HCT116 (cell line): ENCODE results near the gene SLC5A10. TPM values are rescaled to one million over a fixed set of nuclear protein-coding genes. Genes with fewer than 3 reads are reported as not detected.

Source experiments
- ATAC-seq: fragments of 200-7000 bp; cut with Tn5 transposase; 2 replicates; pipeline ENCODE4 v1.9.1; 2020; ENCODE audit warnings: mild to moderate bottlenecking, moderate library complexity
- BruUV-seq: library from RNA; stranded (reverse); fragments of 400-500 nt; replicated peaks from 2 replicates; lab custom pipeline; 2021; lab: Mats Ljungman, UMichigan
- CTCF ChIA-PET: fragments of 300-600 bp; sonication (Branson Sonifier 250); formaldehyde crosslinking; loops from one replicate; lab custom pipeline; 2021; ENCODE audit warnings: antibody characterized with exemption; lab: Charles Lee
- POLR2A ChIA-PET: fragments of 300-600, 350-600 bp; sonication (Branson Sonifier 250); formaldehyde crosslinking; loops from one replicate; lab custom pipeline; 2021; ENCODE audit warnings: antibody characterized with exemption; lab: Charles Lee
- RAD21 ChIA-PET, 2 experiments: fragments of 300-600 bp; sonication (Branson Sonifier 250); formaldehyde crosslinking; loops; one replicate each; lab custom pipeline; 2023; ENCODE audit warnings: low total read pairs in 2 of 2; ENCODE audit not compliant: uncharacterized antibody in 2 of 2, unreplicated experiment in 2 of 2, low non-redundant PET in 1 of 2; lab: Charles Lee
- DNase-seq: peaks from one replicate; pipeline ENCODE4 v3.0.0-alpha.2; 2010; ENCODE audit warnings: low read depth, low spot score
- H2AFZ ChIP-seq: fragments of 200-600 bp; shearing (Covaris generic), sonication (generic); 2 replicates; pipeline ENCODE4 v1.6.1; 2017; ENCODE audit warnings: low read depth, mixed run types, mixed read lengths, antibody characterized with exemption, low read length; ENCODE audit not compliant: poor library complexity, severe bottlenecking
- H3K27ac ChIP-seq: 2 replicates; pipeline ENCODE4 v1.5.1; 2012; ENCODE audit warnings: low read depth, low read length
- H3K27me3 ChIP-seq: fragments of 200-600 bp; sonication (generic); 2 replicates; pipeline ENCODE4 v1.6.1; 2016; ENCODE audit warnings: mixed run types, low read length, mixed read lengths; ENCODE audit not compliant: insufficient read depth
- H3K36me3 ChIP-seq, 2 experiments: fragments of 200-500 bp in 1 of 2; fragments of 200-600 bp in 1 of 2; sonication (Bioruptor generic) in 1 of 2; sonication (generic) in 1 of 2; 2 replicates each; pipeline versions ENCODE4 v1.5.1 to v1.6.1; 2014 to 2016; ENCODE audit warnings: low read length in 2 of 2, inconsistent platforms in 1 of 2, mixed read lengths in 1 of 2, mixed run types in 1 of 2; ENCODE audit not compliant: insufficient read depth in 2 of 2, control insufficient read depth in 1 of 2
- H3K4me1 ChIP-seq, 2 experiments: fragments of 200-600 bp in 1 of 2; sonication (generic) in 1 of 2; 2 replicates each; pipeline versions ENCODE4 v1.5.1 to v1.6.1; 2012 to 2017; ENCODE audit warnings: low read length in 2 of 2, inconsistent platforms in 1 of 2, mild to moderate bottlenecking in 1 of 2, mixed read lengths in 1 of 2, mixed run types in 1 of 2, moderate library complexity in 1 of 2; ENCODE audit not compliant: insufficient read depth in 2 of 2, control insufficient read depth in 1 of 2
- H3K4me2 ChIP-seq: fragments of 200-600 bp; sonication (generic); 2 replicates; pipeline ENCODE4 v1.6.1; 2017; ENCODE audit warnings: mixed run types, low read length, mixed read lengths
- H3K4me3 ChIP-seq, 2 experiments: fragments of 200-600 bp in 1 of 2; sonication (generic) in 1 of 2; replicated peaks in 1 of 2; 2 replicates each; pipeline ENCODE4 v1.5.1; 2011 to 2016; ENCODE audit warnings: low read length in 2 of 2, control low read depth in 1 of 2, low read depth in 1 of 2, mild to moderate bottlenecking in 1 of 2, mixed read lengths in 1 of 2, mixed run types in 1 of 2
- H3K79me2 ChIP-seq: fragments of 200-600 bp; sonication (generic); 2 replicates; pipeline ENCODE4 v1.6.1; 2017; ENCODE audit warnings: mild to moderate bottlenecking, mixed run types, low read length, moderate library complexity, mixed read lengths; ENCODE audit not compliant: insufficient read depth
- H3K9ac ChIP-seq: fragments of 200-600 bp; sonication (generic); 2 replicates; pipeline ENCODE4 v1.6.1; 2016; ENCODE audit warnings: low read length, mixed read lengths
- H3K9me2 ChIP-seq: fragments of 200-600 bp; sonication (generic), shearing (Covaris generic); 2 replicates; pipeline ENCODE4 v1.6.1; 2017; ENCODE audit warnings: mixed run types, mild to moderate bottlenecking, moderate library complexity; ENCODE audit not compliant: insufficient read depth
- H3K9me3 ChIP-seq, 2 experiments: fragments of 200-500 bp in 1 of 2; fragments of 200-600 bp in 1 of 2; sonication (Bioruptor generic) in 1 of 2; sonication (generic) in 1 of 2; 2 replicates each; pipeline ENCODE4 v1.6.1; 2014 to 2017; ENCODE audit warnings: low read length in 2 of 2, mixed read lengths in 2 of 2, inconsistent platforms in 1 of 2, low read depth in 1 of 2, mild to moderate bottlenecking in 1 of 2, mixed run types in 1 of 2, moderate library complexity in 1 of 2; ENCODE audit not compliant: control insufficient read depth in 1 of 2, insufficient read depth in 1 of 2
- H4K20me1 ChIP-seq: fragments of 200-600 bp; sonication (generic), shearing (Covaris generic); 2 replicates; pipeline ENCODE4 v1.6.1; 2017; ENCODE audit warnings: mixed run types, mild to moderate bottlenecking, moderate library complexity; ENCODE audit not compliant: insufficient read depth
- ATF3 ChIP-seq: IDR thresholded peaks from 2 replicates; pipeline ENCODE4 v1.6.1; 2012
- ELF1 ChIP-seq: IDR thresholded peaks from 2 replicates; pipeline ENCODE4 v1.6.1; 2012; ENCODE audit warnings: low read depth, borderline replicate concordance
- FOSL1 ChIP-seq: IDR thresholded peaks from 2 replicates; pipeline ENCODE4 v1.6.1; 2012; ENCODE audit warnings: low read depth
- JUND ChIP-seq: IDR thresholded peaks from 2 replicates; pipeline ENCODE4 v1.6.1; 2012
- RAD21 ChIP-seq: IDR thresholded peaks from 2 replicates; pipeline ENCODE4 v1.6.1; 2012; ENCODE audit warnings: low read depth, mild to moderate bottlenecking
- ZNF274 ChIP-seq: fragments of 200-500 bp; sonication (Bioruptor generic); IDR thresholded peaks from 2 replicates; pipeline ENCODE4 v1.6.1; 2014; ENCODE audit warnings: mild to moderate bottlenecking, low read depth, low read length, inconsistent platforms
- intact Hi-C: fragments of 100-400 bp; cut with micrococcal nuclease; formaldehyde crosslinking; loops from 2 replicates; pipeline ENCODE4 v1.10.0; 2022
- total RNA-seq: library from RNA; stranded (reverse); gene quantifications from one replicate; pipeline ENCODE4 v1.2.1, GENCODE V29; 2021; ENCODE audit not compliant: unreplicated experiment
- TF ChIP-seq, protein P1 (sequence below): IDR thresholded peaks from 2 replicates; pipeline ENCODE4 v1.6.1; 2011; ENCODE audit warnings: mild to moderate bottlenecking, low read length, moderate library complexity; ENCODE audit not compliant: insufficient replicate concordance; ENCODE audit errors: extremely low read depth
- TF ChIP-seq, protein P2 (sequence below), 3 experiments: fragments of 200-600 bp in 1 of 3; sonication (generic) in 1 of 3; IDR thresholded peaks in 2 of 3; conservative IDR thresholded peaks in 1 of 3; 2 replicates each; pipeline ENCODE4 v1.5.1; 2012 to 2017; ENCODE audit warnings: low read depth in 2 of 3, low read length in 2 of 3, antibody characterized with exemption in 1 of 3, borderline replicate concordance in 1 of 3, control low read depth in 1 of 3, mild to moderate bottlenecking in 1 of 3, mixed read lengths in 1 of 3, mixed run types in 1 of 3, moderate library complexity in 1 of 3; ENCODE audit not compliant: insufficient read depth in 1 of 3

The SLC5A10 gene
- total RNA-seq, 1 experiment from 2014 or later, result not detected

DNA sequence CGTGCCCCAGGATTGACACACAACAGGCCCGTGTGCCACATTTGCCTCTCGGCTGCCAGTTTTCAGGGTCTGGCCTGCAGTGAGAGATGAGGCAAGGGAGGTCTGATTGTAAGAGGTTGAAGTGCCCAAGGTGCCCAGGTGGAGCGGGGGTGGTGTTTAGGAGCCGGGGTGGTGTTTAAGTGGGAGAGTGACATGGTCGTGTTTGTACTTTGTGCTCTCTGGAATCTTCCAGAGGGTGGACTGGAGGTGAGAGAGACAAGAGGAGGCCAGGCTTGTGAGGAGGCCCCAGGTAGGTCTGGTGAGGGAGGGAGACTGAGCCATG is 10.5 kb downstream of the SLC5A10 start:
- H3K4me2 ChIP-seq, result no peak overlapping the region
- RAD21 ChIA-PET, result no interaction called here

More for the DNA sequence above, 10.5 kb downstream of the SLC5A10 start:
- Histone ChIP-seq H3K4me1 (peaks cover 6 to 26% of the 10 kb centered on the region in 2 experiments; a peak in 3 of 4 replicates), H3K9me2 (no peaks in the 10 kb centered on the region), H3K27ac (no peak overlapping the region), H3K9me3 (no peaks in the 10 kb centered on the region), H4K20me1 (no peaks in the 10 kb centered on the region), H3K36me3 (no peaks in the 10 kb centered on the region), H3K9ac (no peak overlapping the region), H3K4me3 (no peak overlapping the region), H3K79me2 (no peaks in the 10 kb centered on the region), H2AFZ (no peak overlapping the region), H3K27me3 (no peaks in the 10 kb centered on the region)
- TF ChIP-seq FOSL1, result no peak
- no peak for TF ChIP-seq JUND
- TF ChIP-seq, protein P1, sequence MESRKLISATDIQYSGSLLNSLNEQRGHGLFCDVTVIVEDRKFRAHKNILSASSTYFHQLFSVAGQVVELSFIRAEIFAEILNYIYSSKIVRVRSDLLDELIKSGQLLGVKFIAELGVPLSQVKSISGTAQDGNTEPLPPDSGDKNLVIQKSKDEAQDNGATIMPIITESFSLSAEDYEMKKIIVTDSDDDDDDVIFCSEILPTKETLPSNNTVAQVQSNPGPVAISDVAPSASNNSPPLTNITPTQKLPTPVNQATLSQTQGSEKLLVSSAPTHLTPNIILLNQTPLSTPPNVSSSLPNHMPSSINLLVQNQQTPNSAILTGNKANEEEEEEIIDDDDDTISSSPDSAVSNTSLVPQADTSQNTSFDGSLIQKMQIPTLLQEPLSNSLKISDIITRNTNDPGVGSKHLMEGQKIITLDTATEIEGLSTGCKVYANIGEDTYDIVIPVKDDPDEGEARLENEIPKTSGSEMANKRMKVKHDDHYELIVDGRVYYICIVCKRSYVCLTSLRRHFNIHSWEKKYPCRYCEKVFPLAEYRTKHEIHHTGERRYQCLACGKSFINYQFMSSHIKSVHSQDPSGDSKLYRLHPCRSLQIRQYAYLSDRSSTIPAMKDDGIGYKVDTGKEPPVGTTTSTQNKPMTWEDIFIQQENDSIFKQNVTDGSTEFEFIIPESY, result no peak
- TF ChIP-seq ZNF274, result no peak
- no peak for TF ChIP-seq ELF1
- TF ChIP-seq, protein P2, sequence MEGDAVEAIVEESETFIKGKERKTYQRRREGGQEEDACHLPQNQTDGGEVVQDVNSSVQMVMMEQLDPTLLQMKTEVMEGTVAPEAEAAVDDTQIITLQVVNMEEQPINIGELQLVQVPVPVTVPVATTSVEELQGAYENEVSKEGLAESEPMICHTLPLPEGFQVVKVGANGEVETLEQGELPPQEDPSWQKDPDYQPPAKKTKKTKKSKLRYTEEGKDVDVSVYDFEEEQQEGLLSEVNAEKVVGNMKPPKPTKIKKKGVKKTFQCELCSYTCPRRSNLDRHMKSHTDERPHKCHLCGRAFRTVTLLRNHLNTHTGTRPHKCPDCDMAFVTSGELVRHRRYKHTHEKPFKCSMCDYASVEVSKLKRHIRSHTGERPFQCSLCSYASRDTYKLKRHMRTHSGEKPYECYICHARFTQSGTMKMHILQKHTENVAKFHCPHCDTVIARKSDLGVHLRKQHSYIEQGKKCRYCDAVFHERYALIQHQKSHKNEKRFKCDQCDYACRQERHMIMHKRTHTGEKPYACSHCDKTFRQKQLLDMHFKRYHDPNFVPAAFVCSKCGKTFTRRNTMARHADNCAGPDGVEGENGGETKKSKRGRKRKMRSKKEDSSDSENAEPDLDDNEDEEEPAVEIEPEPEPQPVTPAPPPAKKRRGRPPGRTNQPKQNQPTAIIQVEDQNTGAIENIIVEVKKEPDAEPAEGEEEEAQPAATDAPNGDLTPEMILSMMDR (IDR thresholded peaks at IDR 0.05 in 2 of 3, conservative IDR thresholded peaks at IDR 0.05 in 1 of 3; ENCODE audit: borderline replicate concordance in 1 of 3, insufficient read depth in 1 of 3, low read depth in 2 of 3, low read length in 2 of 3), result no peak
- TF ChIP-seq ATF3, result no peak
- no peak for TF ChIP-seq RAD21
- ChIA-PET POLR2A (no interaction called here), CTCF (no interaction called here)
- DNase-seq (no peak), ATAC-seq (no peak)
- intact Hi-C loops, result no loop called here
- no TSS peak for BruUV-seq
